Measurements from ENCODE around the gene KCNIP1. TPM values are rescaled to one million over a fixed set of nuclear protein-coding genes. Genes with fewer than 3 reads are reported as not detected.

KCNIP1 gene
- total RNA-seq, 2 donors from 2014 or later = 0.52 to 0.99 TPM

DNA sequence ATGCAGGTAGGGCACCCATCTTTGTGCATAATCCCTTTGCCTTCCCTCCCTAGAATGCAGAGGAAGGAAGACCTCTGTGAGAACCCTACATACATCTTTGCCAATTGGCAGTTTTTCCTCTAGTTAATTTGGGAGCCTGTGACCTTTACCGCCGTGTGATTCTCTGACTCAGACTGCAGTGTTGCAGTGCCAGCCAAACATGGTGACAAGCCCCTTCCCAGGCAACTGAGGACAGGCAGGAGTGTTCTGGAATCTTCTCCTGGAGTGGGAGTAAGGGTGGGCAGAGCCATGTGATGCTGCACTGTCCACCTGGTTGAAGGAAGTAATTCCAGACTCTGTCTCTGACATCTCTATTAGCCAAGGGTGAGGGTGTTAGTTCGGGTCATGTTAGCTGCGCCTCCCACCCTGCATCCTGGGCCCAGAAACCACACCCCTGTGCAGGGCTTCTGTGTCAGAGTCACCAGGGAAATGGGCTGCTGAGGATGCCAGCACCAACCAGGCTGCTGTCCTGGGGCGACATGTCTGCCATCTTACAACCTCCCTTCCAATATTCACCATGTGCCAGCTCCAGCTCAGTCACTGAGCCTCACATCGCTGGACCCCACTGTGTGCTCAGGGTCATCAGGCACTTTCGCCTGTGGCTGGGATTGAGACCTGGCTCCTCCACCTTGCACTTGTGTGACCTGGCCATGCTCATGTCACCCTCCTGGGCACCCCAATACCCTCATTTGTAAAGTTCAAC is 21.8 kb downstream of the KCNIP1 start:
- Histone ChIP-seq H3K27ac (no peak overlapping the region), H3K27me3 (no peaks in the 10 kb centered on the region), H3K4me1 (peaks cover 22% of the 10 kb centered on the region), H3K9me3 (no peaks in the 10 kb centered on the region), H3K36me3 (replicated peaks in 1 of 2; ENCODE audit: insufficient read depth in 1 of 2, low read depth in 2 of 2) (no peaks in the 10 kb centered on the region), H3K4me3 (no peak overlapping the region)
- TF ChIP-seq POLR2A (IDR thresholded peaks at IDR 0.05) = no peak
- TF ChIP-seq CTCF (IDR thresholded peaks at IDR 0.05) = no peak
- 65 to 67% methylated on average over 7 of the region's 7 CpGs for WGBS, 2 donors
- DNase-seq (no peak), ATAC-seq (no peak)
- intact Hi-C loops (cut with DNase I) = no loop called here

- H3K9me3 ChIP-seq = no peaks in the 10 kb centered on the region
- no peaks in the 10 kb centered on the region for H3K27me3 ChIP-seq
- H3K4me1 ChIP-seq = peaks cover 10% of the 10 kb centered on the region
- no peak for DNase-seq
- no peaks in the 10 kb centered on the region for H3K36me3 ChIP-seq (replicated peaks in 1 of 2; ENCODE audit: insufficient read depth in 1 of 2, low read depth in 2 of 2)
- no peak overlapping the region for H3K27ac ChIP-seq
- ATAC-seq = no peak
- WGBS, 2 donors = 69 to 71% methylated on average over 3 of the region's 3 CpGs
- no peak for TF ChIP-seq POLR2A (IDR thresholded peaks at IDR 0.05)
- no peak for TF ChIP-seq CTCF (IDR thresholded peaks at IDR 0.05)
- intact Hi-C loops (cut with DNase I) = no loop called here
- H3K4me3 ChIP-seq = no peak overlapping the region
Observed at GRCh38 chr5:170527991-170528390, 24.2 kb downstream of the KCNIP1 start.

GRCh38 chr5:170528976-170529375 is 25.2 kb downstream of the KCNIP1 start:
- no peaks in the 10 kb centered on the region for H3K9me3 ChIP-seq
- WGBS, 2 donors = 75 to 82% methylated on average over 1 of the region's 1 CpG
- no peaks in the 10 kb centered on the region for H3K4me1 ChIP-seq
- H3K27me3 ChIP-seq = no peaks in the 10 kb centered on the region
- ATAC-seq (no peak), DNase-seq (no peak)
- intact Hi-C loops (cut with DNase I) = no loop called here
- no peak for TF ChIP-seq POLR2A (IDR thresholded peaks at IDR 0.05)
- no peak for TF ChIP-seq CTCF (IDR thresholded peaks at IDR 0.05)
- H3K4me3 ChIP-seq = no peak overlapping the region
- no peaks in the 10 kb centered on the region for H3K36me3 ChIP-seq (replicated peaks in 1 of 2; ENCODE audit: insufficient read depth in 1 of 2, low read depth in 2 of 2)
- H3K27ac ChIP-seq = no peak overlapping the region

GRCh38 chr5:170532935-170533334 is 29.1 kb downstream of the KCNIP1 start:
- ATAC-seq (no peak), DNase-seq (no peak)
- TF ChIP-seq CTCF (IDR thresholded peaks at IDR 0.05) (no peak), POLR2A (IDR thresholded peaks at IDR 0.05) (no peak)
- H3K27ac ChIP-seq = no peak overlapping the region
- H3K27me3 ChIP-seq = no peaks in the 10 kb centered on the region
- no peaks in the 10 kb centered on the region for H3K9me3 ChIP-seq
- H3K4me1 ChIP-seq = no peaks in the 10 kb centered on the region
- no peaks in the 10 kb centered on the region for H3K36me3 ChIP-seq (replicated peaks in 1 of 2; ENCODE audit: insufficient read depth in 1 of 2, low read depth in 2 of 2)
- 60 to 83% methylated on average over 3 of the region's 3 CpGs for WGBS, 2 donors
- intact Hi-C loops (cut with DNase I) = no loop called here
- H3K4me3 ChIP-seq = no peak overlapping the region

GRCh38 chr5:170533383-170533782 is 29.6 kb downstream of the KCNIP1 start:
- H3K9me3 ChIP-seq = no peaks in the 10 kb centered on the region
- DNase-seq (no peak), ATAC-seq (no peak)
- no peak for TF ChIP-seq POLR2A (IDR thresholded peaks at IDR 0.05)
- no peak for TF ChIP-seq CTCF (IDR thresholded peaks at IDR 0.05)
- intact Hi-C loops (cut with DNase I) = no loop called here
- no peaks in the 10 kb centered on the region for H3K4me1 ChIP-seq
- H3K27ac ChIP-seq = no peak overlapping the region
- H3K27me3 ChIP-seq = no peaks in the 10 kb centered on the region
- no peaks in the 10 kb centered on the region for H3K36me3 ChIP-seq (replicated peaks in 1 of 2; ENCODE audit: insufficient read depth in 1 of 2, low read depth in 2 of 2)
- WGBS, 2 donors = 62 to 74% methylated on average over 5 of the region's 5 CpGs
- no peak overlapping the region for H3K4me3 ChIP-seq

All from body of pancreas (tissue), 4 donors.